ENCODE measurements around the gene EYS.

- TF ChIP-seq GATA3 (IDR thresholded peaks at IDR 0.05; ENCODE audit: low read depth, low read length) (no peak), GATA2 (IDR thresholded peaks at IDR 0.05; ENCODE audit: low read depth, low read length) (no peak)
These were observed 1302.6 kb downstream of the EYS start for GRCh38 chr6:64404396-64404795.

Data from SH-SY5Y (cell line).